HepG2 (cell line): ENCODE results near the gene RNF114. TPM values are rescaled to one million over a fixed set of nuclear protein-coding genes. Genes with fewer than 3 reads are reported as not detected.

Source experiments
- CSRNP1 ChIP-seq: sonication (generic); formaldehyde crosslinking; IDR thresholded peaks from 2 replicates; pipeline ENCODE4 v1.8.1; 2023; ENCODE audit warnings: mild to moderate bottlenecking, missing genetic modification reagents
- CSRNP2 ChIP-seq: sonication (generic); formaldehyde crosslinking; conservative IDR thresholded peaks from 2 replicates; pipeline ENCODE4 v1.8.0; 2022; ENCODE audit warnings: low read depth, missing genetic modification reagents
- GMEB1 ChIP-seq: sonication (generic); formaldehyde crosslinking; IDR thresholded peaks from 2 replicates; pipeline ENCODE4 v1.5.1; 2020; ENCODE audit warnings: missing genetic modification reagents, mild to moderate bottlenecking, borderline replicate concordance
- HNRNPH1 ChIP-seq: fragments of 200-400 bp; formaldehyde crosslinking; optimal IDR thresholded peaks from 2 replicates; pipeline ENCODE3; 2017; ENCODE audit warnings: mild to moderate bottlenecking, low read depth, low read length
- HOXA5 ChIP-seq: sonication (generic); formaldehyde crosslinking; IDR thresholded peaks from 2 replicates; pipeline ENCODE4 v1.4.0; 2020; ENCODE audit warnings: missing genetic modification reagents
- MAZ ChIP-seq, 2 experiments: sonication (generic) in 1 of 2; formaldehyde crosslinking in 1 of 2; IDR thresholded peaks; 2 replicates each; pipeline versions ENCODE4 v1.5.0 to v1.6.1; 2012 to 2020; ENCODE audit warnings: low read depth in 2 of 2, mild to moderate bottlenecking in 2 of 2, borderline replicate concordance in 1 of 2, improper control_type of control experiment in 1 of 2, low read length in 1 of 2, missing genetic modification reagents in 1 of 2, moderate library complexity in 1 of 2
- MIER3 ChIP-seq: IDR thresholded peaks from 2 replicates; pipeline ENCODE4 v1.6.1; 2016; ENCODE audit warnings: missing compliant biosample characterization, borderline replicate concordance
- SP1 ChIP-seq, 2 experiments: fragments of 450-650 bp in 1 of 2; sonication (generic) in 1 of 2; formaldehyde crosslinking in 1 of 2; IDR thresholded peaks; 2 replicates each; pipeline versions ENCODE4 v1.4.0 to v1.6.1; 2016 to 2020; ENCODE audit warnings: missing genetic modification reagents in 1 of 2
- SRSF9 ChIP-seq: fragments of 200-400 bp; formaldehyde crosslinking; IDR thresholded peaks from 2 replicates; pipeline ENCODE4 v1.6.1; 2018; ENCODE audit warnings: borderline replicate concordance, mild to moderate bottlenecking, low read depth, low read length; ENCODE audit not compliant: insufficient read depth, poor library complexity, severe bottlenecking
- THAP9 ChIP-seq: sonication (generic); formaldehyde crosslinking; IDR thresholded peaks from 2 replicates; pipeline ENCODE4; 2020; ENCODE audit warnings: missing genetic modification reagents, mild to moderate bottlenecking, borderline replicate concordance
- THRA ChIP-seq: sonication (generic); formaldehyde crosslinking; IDR thresholded peaks from 2 replicates; pipeline ENCODE4 v1.4.0; 2020; ENCODE audit warnings: missing genetic modification reagents, borderline replicate concordance
- ZNF280B ChIP-seq: sonication (generic); formaldehyde crosslinking; IDR thresholded peaks from 2 replicates; pipeline ENCODE4 v1.5.0; 2020; ENCODE audit warnings: missing genetic modification reagents, mild to moderate bottlenecking, borderline replicate concordance
- ZNF7 ChIP-seq: IDR thresholded peaks from 2 replicates; pipeline ENCODE4 v1.6.1; 2016; ENCODE audit warnings: missing biosample characterization, missing genetic modification reagents
- ZNF841 ChIP-seq: sonication (generic); formaldehyde crosslinking; IDR thresholded peaks from 2 replicates; pipeline ENCODE4 v1.8.1; 2023; ENCODE audit warnings: missing genetic modification reagents, borderline replicate concordance
- ZSCAN21 ChIP-seq: sonication (generic); formaldehyde crosslinking; IDR thresholded peaks from 2 replicates; pipeline ENCODE4 v1.8.0; 2022; ENCODE audit warnings: mild to moderate bottlenecking, missing genetic modification reagents, moderate library complexity, borderline replicate concordance
- polyA plus RNA-seq, 8 experiments: library from polyadenylated mRNA; depleted of rRNA in 3 of 8; stranded (reverse) in 7 of 8; unstranded in 1 of 8; fragments of >200 nt; fragmentation: Illumina TruSeq in 4 of 8; extraction: Trizol in 4 of 8; gene quantifications; 2 replicates each; pipeline versions ENCODE4 v1.2.1 to v1.2.3, GENCODE V29; 2011 to 2016; ENCODE audit warnings: low read depth in 4 of 8, missing spikeins in 1 of 8, mixed read lengths in 1 of 8; ENCODE audit not compliant: insufficient read depth in 1 of 8
- total RNA-seq, 5 experiments: library from RNA; depleted of rRNA; stranded (reverse); fragments of >200 nt; fragmentation: Illumina TruSeq; extraction: Trizol; gene quantifications; 2 replicates each; pipeline ENCODE4 v1.2.3, GENCODE V29; 2016; ENCODE audit warnings: low read depth in 1 of 5

RNF114 gene
- total and polyA plus RNA-seq, 2 of the 13 experiments (the other 11 are each of a cell fraction or from before 2014, with no cell fraction given), result 119 to 126 TPM

GRCh38 chr20:49981218-49982071 is 45.2 kb downstream of the RNF114 start (continued):
- no peak for TF ChIP-seq CSRNP2
- TF ChIP-seq HNRNPH1, result no peak
- TF ChIP-seq ZNF280B, result no peak
- no peak for TF ChIP-seq ZNF841
- no peak for TF ChIP-seq ZSCAN21
- no peak for TF ChIP-seq GMEB1
- peak; percentile 62 for TF ChIP-seq THRA (CRISPR knock-in tag)
- TF ChIP-seq HOXA5 (CRISPR knock-in tag), result no peak
- 0 out of 2 replicates have a peak, but pooled peaks have one; percentile 20 for TF ChIP-seq MAZ (IDR thresholded peaks at IDR 0.05; ENCODE audit: borderline replicate concordance, low read depth, low read length)
- TF ChIP-seq MAZ (CRISPR knock-in tag; IDR thresholded peaks at IDR 0.05; ENCODE audit: low read depth), result no peak
- TF ChIP-seq MIER3 (CRISPR knock-in tag), result no peak
- TF ChIP-seq SP1 (IDR thresholded peaks at IDR 0.05), result no peak
- TF ChIP-seq SP1 (CRISPR knock-in tag; IDR thresholded peaks at IDR 0.05), result no peak
- TF ChIP-seq SRSF9, result no peak
- no peak for TF ChIP-seq CSRNP1
- TF ChIP-seq ZNF7 (CRISPR knock-in tag), result no peak
- TF ChIP-seq THAP9 (CRISPR knock-in tag), result peak; percentile 40; the same call in 1 of the 2 replicates
